ENCODE measurements around the gene ALOX5.
"Not testable (repeated sequence)": the region's sequence is repeated elsewhere in the genome, so short reads cannot be mapped to it uniquely, and the experiment has no call there.

DNA sequence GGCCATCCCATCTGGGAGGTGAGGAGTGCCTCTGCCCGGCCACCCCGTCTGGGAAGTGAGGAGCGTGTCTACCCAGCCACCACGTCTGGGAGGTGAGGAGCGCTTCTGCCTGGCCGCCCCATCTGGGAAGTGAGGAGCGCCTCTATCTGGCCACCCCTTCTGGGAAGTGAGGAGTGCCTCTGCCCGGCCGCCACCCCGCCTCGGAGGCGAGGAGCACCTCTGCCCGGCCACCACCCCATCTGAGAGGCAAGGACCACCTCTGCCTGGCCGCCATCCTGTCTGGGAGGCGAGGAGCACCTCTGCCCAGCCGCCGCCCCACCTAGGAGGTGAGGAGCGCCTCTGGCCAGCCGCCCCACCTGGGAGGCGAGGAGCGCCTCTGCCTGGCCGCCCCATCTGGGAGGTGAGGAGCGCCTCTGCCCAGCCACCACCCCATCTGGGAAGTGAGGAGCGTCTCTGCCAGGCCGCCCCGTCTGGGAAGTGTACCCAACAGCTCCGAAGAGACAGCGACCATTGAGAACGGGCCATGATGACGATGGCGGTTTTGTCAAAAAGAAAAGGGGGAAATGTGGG lies 25.7 kb upstream of the ALOX5 start:
- TF ChIP-seq, protein P1, sequence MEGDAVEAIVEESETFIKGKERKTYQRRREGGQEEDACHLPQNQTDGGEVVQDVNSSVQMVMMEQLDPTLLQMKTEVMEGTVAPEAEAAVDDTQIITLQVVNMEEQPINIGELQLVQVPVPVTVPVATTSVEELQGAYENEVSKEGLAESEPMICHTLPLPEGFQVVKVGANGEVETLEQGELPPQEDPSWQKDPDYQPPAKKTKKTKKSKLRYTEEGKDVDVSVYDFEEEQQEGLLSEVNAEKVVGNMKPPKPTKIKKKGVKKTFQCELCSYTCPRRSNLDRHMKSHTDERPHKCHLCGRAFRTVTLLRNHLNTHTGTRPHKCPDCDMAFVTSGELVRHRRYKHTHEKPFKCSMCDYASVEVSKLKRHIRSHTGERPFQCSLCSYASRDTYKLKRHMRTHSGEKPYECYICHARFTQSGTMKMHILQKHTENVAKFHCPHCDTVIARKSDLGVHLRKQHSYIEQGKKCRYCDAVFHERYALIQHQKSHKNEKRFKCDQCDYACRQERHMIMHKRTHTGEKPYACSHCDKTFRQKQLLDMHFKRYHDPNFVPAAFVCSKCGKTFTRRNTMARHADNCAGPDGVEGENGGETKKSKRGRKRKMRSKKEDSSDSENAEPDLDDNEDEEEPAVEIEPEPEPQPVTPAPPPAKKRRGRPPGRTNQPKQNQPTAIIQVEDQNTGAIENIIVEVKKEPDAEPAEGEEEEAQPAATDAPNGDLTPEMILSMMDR (conservative IDR thresholded peaks at IDR 0.05; ENCODE audit: low read length) = not testable (repeated sequence)
- TF ChIP-seq EZH2phosphoT487 (IDR thresholded peaks at IDR 0.05; ENCODE audit: borderline replicate concordance) = not testable (repeated sequence)
